Fibroblast of skin of right quadriceps (primary cell): ENCODE results near the gene CHMP4B.
A peak's percentile ranks its signal among the peaks of the same experiment; 100 is the strongest.

Experiments used
- DNase-seq: peaks from one replicate; pipeline ENCODE4 v3.0.0-alpha.2; 2013

Gene CHMP4B

GRCh38 chr20:33841436-33841799 is 30.3 kb downstream of the CHMP4B start:
- DNase-seq = no peak

- no peak for DNase-seq
Observed at GRCh38 chr20:33842346-33842745, 31.2 kb downstream of the CHMP4B start.

- DNase-seq = no peak
Observed at GRCh38 chr20:33843050-33843449, 31.9 kb downstream of the CHMP4B start.

GRCh38 chr20:33843854-33844253 is 32.7 kb downstream of the CHMP4B start:
- no peak for DNase-seq

- DNase-seq = peak; percentile 48
Observed at GRCh38 chr20:33846291-33846935, 35.3 kb downstream of the CHMP4B start.

DNA sequence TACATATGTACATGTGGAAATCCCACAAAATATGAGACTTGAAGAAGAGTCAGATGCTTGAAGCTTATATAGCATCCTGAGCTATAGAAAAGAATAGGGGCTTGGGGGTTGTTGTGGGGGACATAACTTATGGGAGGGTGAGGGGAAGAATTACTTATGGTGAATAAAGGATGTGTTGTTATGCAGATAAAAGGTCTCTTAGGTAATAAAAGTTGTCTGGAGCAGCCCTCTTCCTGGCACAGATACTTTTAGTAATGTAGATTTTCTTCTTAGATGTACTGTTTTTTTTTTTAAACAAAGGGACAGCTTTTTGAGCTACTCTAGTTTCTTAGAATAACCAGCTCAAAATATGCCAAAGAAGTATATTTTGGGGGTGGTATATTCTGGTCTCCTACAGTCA is 35.9 kb downstream of the CHMP4B start:
- DNase-seq = no peak

- DNase-seq = no peak
Observed at GRCh38 chr20:33848391-33848790, 37.2 kb downstream of the CHMP4B start.

DNA sequence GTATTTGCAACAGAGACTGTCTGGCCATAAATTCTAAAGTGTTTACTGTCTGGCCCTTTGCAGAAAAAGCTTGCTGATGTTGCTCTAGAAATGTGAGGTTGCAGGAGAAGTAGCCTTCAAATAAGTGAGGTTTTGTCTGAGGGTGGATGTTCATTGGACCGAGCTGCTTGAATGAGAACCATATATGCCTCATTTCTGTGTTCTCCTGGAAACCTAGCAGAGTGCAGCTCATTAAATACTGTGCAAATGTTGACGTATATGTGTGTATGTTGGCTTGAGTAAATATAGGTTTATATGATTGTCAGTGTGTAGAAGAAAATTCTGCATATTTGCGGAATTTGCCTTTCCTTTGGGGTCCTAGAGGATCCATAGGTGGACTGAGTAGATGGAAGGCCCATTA is 39.0 kb downstream of the CHMP4B start:
- DNase-seq = no peak

DNA sequence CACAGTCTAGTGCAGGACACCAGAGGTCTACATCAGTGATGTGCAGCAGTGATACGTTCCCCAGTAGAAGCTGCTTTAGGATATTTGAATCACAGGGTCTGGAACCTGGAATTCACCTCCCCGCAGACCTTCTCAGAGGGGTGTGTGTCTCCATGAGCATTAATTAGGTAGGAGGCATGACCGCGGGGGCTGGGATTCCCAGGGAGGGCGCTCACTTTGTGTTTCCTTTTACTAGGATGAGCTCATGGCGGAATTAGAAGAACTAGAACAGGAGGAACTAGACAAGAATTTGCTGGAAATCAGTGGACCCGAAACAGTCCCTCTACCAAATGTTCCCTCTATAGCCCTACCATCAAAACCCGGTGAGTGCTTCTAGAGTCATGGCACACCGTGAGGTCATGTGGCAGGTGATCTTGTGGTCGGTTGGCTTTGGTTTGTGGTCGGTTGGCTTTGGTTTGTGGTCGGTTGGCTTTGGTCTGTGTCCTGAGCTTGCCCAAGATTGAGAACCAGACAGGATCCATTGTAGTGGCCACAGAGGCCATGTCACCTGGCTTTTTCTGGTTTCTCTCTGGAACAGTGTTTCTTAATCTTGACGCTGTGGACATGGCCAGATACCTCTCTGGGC is 40.8 kb downstream of the CHMP4B start:
- no peak for DNase-seq

DNA sequence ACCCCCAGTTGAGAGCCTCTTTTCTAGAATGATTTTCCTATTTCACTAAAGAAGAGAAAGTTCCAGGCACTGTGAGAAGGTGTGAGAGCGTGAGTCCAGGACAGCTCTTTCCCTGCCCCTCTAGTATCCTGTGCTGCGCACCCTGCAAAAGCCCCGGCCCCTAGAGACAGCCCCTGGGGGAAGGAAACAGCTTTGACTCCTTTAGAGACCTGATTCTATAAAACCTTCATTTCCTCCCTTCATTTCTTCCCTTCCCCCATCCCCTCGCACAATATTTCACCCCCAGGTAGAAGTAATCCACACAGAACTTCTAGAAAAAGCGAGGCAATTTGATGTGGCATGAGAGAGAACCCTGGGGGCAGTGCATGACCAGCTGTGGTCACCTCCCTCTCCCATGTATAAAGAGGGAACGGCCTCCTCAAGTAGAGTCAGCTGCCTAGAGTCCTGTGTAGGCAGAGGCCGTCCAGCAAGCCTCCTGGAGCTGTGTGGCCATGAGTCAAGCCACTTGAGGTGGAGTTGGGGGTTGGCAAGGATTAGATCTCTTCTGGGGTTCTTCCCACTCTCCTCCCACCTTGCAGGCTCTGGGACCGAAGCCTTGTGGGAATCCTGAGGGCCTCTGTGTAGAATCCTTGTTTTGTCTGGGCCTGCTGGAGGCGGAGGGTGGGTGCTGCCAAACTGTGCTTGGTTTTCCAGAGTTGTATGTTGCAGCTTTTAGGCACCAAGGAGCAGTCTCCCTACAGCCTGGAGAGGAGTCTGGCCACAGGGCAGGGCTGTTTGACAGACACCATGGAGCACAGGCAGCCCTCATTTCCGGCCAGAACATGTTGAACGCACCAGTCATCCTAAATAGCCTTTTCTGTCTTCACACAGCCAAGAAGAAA is 41.7 kb downstream of the CHMP4B start:
- no peak for DNase-seq

DNA sequence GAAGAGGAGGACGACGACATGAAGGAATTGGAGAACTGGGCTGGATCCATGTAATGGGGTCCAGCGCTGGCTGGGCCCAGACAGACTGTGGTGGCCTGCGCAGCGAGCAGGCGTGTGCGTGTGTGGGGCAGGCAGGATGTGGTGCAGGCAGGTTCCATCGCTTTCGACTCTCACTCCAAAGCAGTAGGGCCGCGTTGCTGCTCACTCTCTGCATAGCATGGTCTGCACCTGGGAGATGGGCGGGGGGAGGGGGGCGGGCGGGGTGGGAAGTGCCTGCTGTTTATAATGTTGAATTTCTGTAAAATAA is 42.3 kb downstream of the CHMP4B start:
- DNase-seq = no peak

DNA sequence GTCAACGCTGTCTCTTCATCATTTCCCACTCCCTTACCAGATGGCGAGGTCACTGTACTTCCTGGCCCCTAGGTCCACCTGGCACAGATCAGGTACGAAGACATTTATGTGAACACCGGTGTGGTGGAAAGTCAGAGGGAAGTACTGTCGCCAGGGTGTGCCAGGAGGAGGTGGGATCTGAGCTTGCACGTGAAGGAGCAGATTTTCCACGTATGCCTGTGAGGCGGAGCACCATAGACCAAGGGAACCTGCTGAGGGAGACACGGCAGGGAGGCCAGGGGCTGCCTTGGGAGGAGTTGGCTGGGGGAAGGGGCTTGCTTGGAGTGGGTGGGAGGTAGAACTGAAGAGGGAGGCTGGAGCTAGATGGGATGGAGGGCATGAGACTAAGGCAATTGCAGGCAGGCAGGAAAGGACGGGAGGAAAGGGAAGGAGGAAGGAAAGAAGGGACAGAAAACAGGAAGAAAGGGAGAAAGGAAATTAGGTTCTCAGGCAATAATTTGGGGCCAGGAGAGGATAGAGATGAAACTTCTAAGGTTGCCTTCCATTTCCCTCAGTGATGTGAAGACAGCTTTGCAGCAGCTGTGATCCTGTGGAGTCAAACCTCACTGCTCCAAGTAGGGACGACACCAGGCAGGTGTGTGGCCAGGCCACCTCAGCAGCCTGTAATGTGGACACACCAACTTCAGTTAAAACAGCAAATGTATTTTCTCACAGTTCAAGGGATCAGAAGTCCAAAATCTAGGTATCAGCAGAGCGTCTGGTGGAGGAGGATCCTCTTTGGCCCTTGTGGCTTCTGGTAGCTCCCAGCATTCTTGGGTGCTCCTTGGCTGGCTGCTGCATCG is 46.8 kb downstream of the CHMP4B start:
- no peak for DNase-seq

DNA sequence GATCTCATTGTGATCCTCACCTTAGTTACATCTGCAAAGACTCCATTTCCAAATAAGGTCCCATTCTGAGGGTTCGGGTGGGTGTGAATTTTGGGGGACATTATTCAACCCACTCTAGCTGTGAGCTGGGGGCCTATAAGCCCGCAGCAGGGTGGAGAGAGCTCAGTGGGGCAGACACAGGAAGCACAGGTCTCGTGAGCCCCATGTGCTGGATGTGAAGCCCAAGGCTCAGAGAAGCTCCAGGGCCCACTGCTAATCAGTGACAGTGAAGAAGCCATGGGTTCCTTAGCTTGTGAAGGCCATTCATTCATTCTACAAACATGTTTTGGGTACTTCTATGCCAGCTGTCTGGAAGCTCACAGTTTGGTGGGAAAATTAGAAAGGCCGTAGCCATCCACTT is 47.5 kb downstream of the CHMP4B start:
- no peak for DNase-seq

GRCh38 chr20:33859157-33859695 is 48.1 kb downstream of the CHMP4B start:
- DNase-seq = no peak

DNA sequence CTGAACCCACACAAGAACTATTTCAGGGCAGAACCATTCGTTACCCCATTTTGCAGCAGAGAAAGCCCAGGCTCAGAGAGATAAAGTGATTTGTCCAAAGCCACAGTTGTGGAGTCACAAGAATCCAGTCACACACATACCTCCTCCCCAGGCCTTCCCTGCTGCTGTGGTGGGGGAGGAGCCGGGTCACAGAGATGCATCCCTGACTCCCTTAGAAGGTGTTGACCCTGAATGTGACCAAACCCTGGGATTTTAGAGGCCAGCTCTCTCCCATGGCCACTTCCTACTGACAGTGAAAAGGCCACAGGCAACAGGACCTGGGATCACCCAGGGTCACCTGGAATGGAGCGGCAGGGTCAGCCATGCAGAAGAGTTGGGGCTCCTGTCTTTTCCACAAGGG is 48.6 kb downstream of the CHMP4B start:
- DNase-seq = no peak

- no peak for DNase-seq
Observed at GRCh38 chr20:33861458-33861857, 50.3 kb downstream of the CHMP4B start.

- peak; percentile 76 for DNase-seq
Observed at GRCh38 chr20:33862709-33863403, 51.7 kb downstream of the CHMP4B start.

GRCh38 chr20:33863440-33864323 is 52.5 kb downstream of the CHMP4B start:
- DNase-seq = no peak

- DNase-seq = no peak
Observed at GRCh38 chr20:33864324-33864963, 53.3 kb downstream of the CHMP4B start.

DNA sequence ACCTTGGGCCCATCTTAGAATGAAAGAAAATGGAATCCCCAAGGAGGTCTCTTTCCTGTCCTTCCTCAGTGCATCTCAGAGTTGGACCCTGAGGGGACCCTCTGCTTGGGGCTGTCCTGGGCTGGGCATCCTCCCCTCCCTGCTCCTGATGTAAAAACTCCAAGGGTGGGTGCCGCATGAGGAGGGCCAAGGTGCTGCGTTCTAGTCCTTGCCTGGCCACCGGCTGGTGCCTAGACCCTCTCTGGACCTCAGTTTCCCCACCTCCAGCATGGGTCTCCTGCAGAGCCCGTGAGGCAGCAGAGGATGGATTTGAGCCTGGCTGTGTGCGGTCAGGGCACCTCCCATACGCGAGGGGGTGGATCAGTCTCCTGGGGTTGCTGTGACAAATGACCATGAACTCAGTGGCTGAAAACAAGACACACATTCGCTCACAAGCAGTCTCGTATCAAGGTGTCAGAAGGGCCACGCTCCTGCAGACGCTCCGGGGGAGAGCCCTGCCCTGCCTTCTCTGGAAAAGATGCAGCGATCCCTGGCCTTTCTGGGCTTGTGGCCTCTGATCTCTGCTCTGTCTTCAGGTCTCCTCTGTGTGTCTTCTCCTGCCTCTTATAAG is 54.7 kb downstream of the CHMP4B start:
- DNase-seq = no peak
